Mesenchymal stem cell (in vitro differentiated cells and primary cell): ENCODE results near the gene LSM14A.

ENCODE experiments used
- DNase-seq: peaks from one replicate; pipeline ENCODE4 v3.0.0-alpha.2; 2013
- H2AFZ ChIP-seq: one replicate; pipeline ENCODE4 v1.6.1; 2013; ENCODE audit warnings: low read depth, mild to moderate bottlenecking, control low read depth, inconsistent platforms, low read length, moderate library complexity
- H2AK5ac ChIP-seq: 2 replicates; pipeline ENCODE4 v1.6.1; 2013; ENCODE audit warnings: low read length, moderate library complexity, mild to moderate bottlenecking, inconsistent platforms; ENCODE audit not compliant: severe bottlenecking
- H2BK120ac ChIP-seq: one replicate; pipeline ENCODE4 v1.6.1; 2013; ENCODE audit warnings: low read depth, mild to moderate bottlenecking, inconsistent platforms, low read length, moderate library complexity
- H2BK12ac ChIP-seq, 2 experiments: one replicate each; pipeline ENCODE4 v1.6.1; 2013; ENCODE audit warnings: inconsistent platforms in 2 of 2, low read length in 2 of 2, mild to moderate bottlenecking in 2 of 2, moderate library complexity in 2 of 2, control low read depth in 1 of 2
- H2BK15ac ChIP-seq: one replicate; pipeline ENCODE4 v1.6.1; 2013; ENCODE audit warnings: mild to moderate bottlenecking, low read depth, inconsistent platforms; ENCODE audit not compliant: poor library complexity, severe bottlenecking
- H2BK5ac ChIP-seq: 2 replicates; pipeline ENCODE4 v1.6.1; 2013; ENCODE audit warnings: low read depth, mild to moderate bottlenecking, low read length, control low read depth, inconsistent platforms; ENCODE audit not compliant: poor library complexity, severe bottlenecking
- H3K14ac ChIP-seq, 2 experiments: one replicate each; pipeline ENCODE4 v1.6.1; 2013; ENCODE audit warnings: inconsistent platforms in 2 of 2, low read length in 2 of 2, control low read depth in 1 of 2, mild to moderate bottlenecking in 1 of 2, moderate library complexity in 1 of 2
- H3K18ac ChIP-seq, 2 experiments: one replicate each; pipeline ENCODE4 v1.6.1; 2013; ENCODE audit warnings: inconsistent platforms in 2 of 2, low read length in 2 of 2, control low read depth in 1 of 2, low read depth in 1 of 2, mild to moderate bottlenecking in 1 of 2
- H3K23ac ChIP-seq, 2 experiments: one replicate each; pipeline ENCODE4 v1.6.1; 2013; ENCODE audit warnings: inconsistent platforms in 2 of 2, low read length in 2 of 2, mild to moderate bottlenecking in 2 of 2, moderate library complexity in 2 of 2, control low read depth in 1 of 2
- H3K27ac ChIP-seq: 2 replicates; pipeline ENCODE4 v1.5.1; 2013; ENCODE audit warnings: mild to moderate bottlenecking, moderate library complexity, low read length, control low read depth, inconsistent platforms; ENCODE audit not compliant: poor library complexity, severe bottlenecking
- H3K27me3 ChIP-seq, 2 experiments: 2 replicates each; pipeline versions ENCODE4 v1.6.1 to v1.7.0; 2013; ENCODE audit warnings: low read length in 2 of 2, mild to moderate bottlenecking in 2 of 2, moderate library complexity in 2 of 2, control low read depth in 1 of 2, inconsistent platforms in 1 of 2; ENCODE audit not compliant: control insufficient read depth in 1 of 2, insufficient read depth in 1 of 2
- H3K36me3 ChIP-seq, 2 experiments: 2 replicates each; pipeline versions ENCODE4 v1.6.1 to v1.7.0; 2013; ENCODE audit warnings: low read length in 2 of 2, control low read depth in 1 of 2, inconsistent platforms in 1 of 2, low read depth in 1 of 2, mild to moderate bottlenecking in 1 of 2; ENCODE audit not compliant: insufficient read depth in 2 of 2, control insufficient read depth in 1 of 2
- H3K4ac ChIP-seq, 2 experiments: one replicate each; pipeline ENCODE4 v1.6.1; 2013; ENCODE audit warnings: inconsistent platforms in 2 of 2, low read length in 2 of 2, mild to moderate bottlenecking in 2 of 2, moderate library complexity in 2 of 2, control low read depth in 1 of 2, low read depth in 1 of 2
- H3K4me1 ChIP-seq: 2 replicates; pipeline ENCODE4 v1.6.1; 2013; ENCODE audit warnings: low read depth, low read length, control low read depth; ENCODE audit not compliant: control insufficient read depth, insufficient read depth
- H3K4me2 ChIP-seq: 2 replicates; pipeline ENCODE4 v1.6.1; 2013; ENCODE audit warnings: low read length, mild to moderate bottlenecking, inconsistent platforms; ENCODE audit not compliant: poor library complexity, severe bottlenecking
- H3K4me3 ChIP-seq, 2 experiments: 2 replicates each; pipeline versions ENCODE4 v1.5.1 to v1.7.0; 2013; ENCODE audit warnings: low read length in 2 of 2, mild to moderate bottlenecking in 2 of 2, control low read depth in 1 of 2, low read depth in 1 of 2; ENCODE audit not compliant: insufficient read depth in 1 of 2
- H3K79me1 ChIP-seq: replicated peaks from 2 replicates; pipeline ENCODE4 v1.6.1; 2013; ENCODE audit warnings: mild to moderate bottlenecking, control low read depth, low read length, inconsistent platforms; ENCODE audit not compliant: poor library complexity, severe bottlenecking
- H3K9ac ChIP-seq: 2 replicates; pipeline ENCODE4 v1.7.0; 2013; ENCODE audit warnings: mild to moderate bottlenecking, low read length, moderate library complexity
- H3K9me3 ChIP-seq: 2 replicates; pipeline ENCODE4 v1.7.0; 2013; ENCODE audit warnings: mild to moderate bottlenecking, low read length; ENCODE audit not compliant: control insufficient read depth
- H4K8ac ChIP-seq: one replicate; pipeline ENCODE4 v1.6.1; 2013; ENCODE audit warnings: inconsistent platforms, mild to moderate bottlenecking, low read length, moderate library complexity
- H4K91ac ChIP-seq: one replicate; pipeline ENCODE4 v1.6.1; 2013; ENCODE audit warnings: mild to moderate bottlenecking, low read length, inconsistent platforms
- WGBS: methylation state at CpG from one replicate; pipeline ENCODE4 v1.1.7; 2013; ENCODE audit warnings: mixed read lengths; 5-methylcytosine and 5-hydroxymethylcytosine counted together

The LSM14A gene

GRCh38 chr19:34274827-34275625 is 102.7 kb downstream of the LSM14A start:
- no peak overlapping the region for H2AK5ac ChIP-seq
- H3K9ac ChIP-seq: peak overlapping the region; percentile 67
- WGBS: 40% methylated on average over 1 of the region's 4 CpGs
- H3K79me1 ChIP-seq: peaks cover 23% of the 10 kb centered on the region
- peak overlapping the region in 1 of 2 experiments; percentile 57 for H3K4ac ChIP-seq
- H2BK5ac ChIP-seq: no peak overlapping the region
- H3K4me1 ChIP-seq: peaks cover 9% of the 10 kb centered on the region
- H3K27ac ChIP-seq: peak overlapping the region; percentile 95
- DNase-seq: peak; percentile 79
- no peak overlapping the region for H4K91ac ChIP-seq
- no peak overlapping the region for H3K4me3 ChIP-seq
- no peaks in the 10 kb centered on the region for H3K9me3 ChIP-seq
- no peak overlapping the region for H4K8ac ChIP-seq
- H3K14ac ChIP-seq: no peak overlapping the region
- no peak overlapping the region for H2AFZ ChIP-seq
- no peak overlapping the region for H3K18ac ChIP-seq
- no peak overlapping the region for H3K23ac ChIP-seq
- H3K36me3 ChIP-seq: no peaks in the 10 kb centered on the region
- no peak overlapping the region for H2BK12ac ChIP-seq
- H2BK15ac ChIP-seq: no peak overlapping the region
- no peak overlapping the region for H2BK120ac ChIP-seq
- no peaks in the 10 kb centered on the region for H3K27me3 ChIP-seq
- H3K4me2 ChIP-seq: no peak overlapping the region

- Histone ChIP-seq H2AK5ac (no peak overlapping the region), H3K18ac (no peak overlapping the region), H4K91ac (no peak overlapping the region), H3K14ac (no peak overlapping the region), H3K79me1 (peaks cover 22% of the 10 kb centered on the region), H3K27me3 (no peaks in the 10 kb centered on the region), H3K9me3 (no peaks in the 10 kb centered on the region), H3K4me3 (no peak overlapping the region), H3K23ac (no peak overlapping the region), H4K8ac (no peak overlapping the region), H3K27ac (no peak overlapping the region), H3K4me2 (no peak overlapping the region), H2AFZ (no peak overlapping the region), H2BK120ac (no peak overlapping the region), H2BK12ac (no peak overlapping the region), H3K36me3 (no peaks in the 10 kb centered on the region), H3K4ac (no peak overlapping the region), H2BK5ac (no peak overlapping the region), H2BK15ac (no peak overlapping the region), H3K4me1 (peaks cover 5% of the 10 kb centered on the region), H3K9ac (no peak overlapping the region)
- no peak for DNase-seq
- WGBS: 100% methylated on average over 1 of the region's 1 CpG
Measured at GRCh38 chr19:34275705-34276104, 103.4 kb downstream of the LSM14A start.

- H3K4me2 ChIP-seq: no peak overlapping the region
- H4K91ac ChIP-seq: no peak overlapping the region
- peaks cover 23% of the 10 kb centered on the region for H3K79me1 ChIP-seq
- H3K4me3 ChIP-seq: no peak overlapping the region
- H2BK12ac ChIP-seq: peak overlapping the region; percentile 2 to 69
- H2BK120ac ChIP-seq: no peak overlapping the region
- peak overlapping the region; percentile 26 for H2AK5ac ChIP-seq
- H3K27ac ChIP-seq: no peak overlapping the region
- no peak overlapping the region for H3K23ac ChIP-seq
- no peak for DNase-seq
- no peak overlapping the region for H3K18ac ChIP-seq
- no peak overlapping the region for H2AFZ ChIP-seq
- H3K9ac ChIP-seq: no peak overlapping the region
- no peak overlapping the region for H2BK15ac ChIP-seq
- H2BK5ac ChIP-seq: no peak overlapping the region
- no peaks in the 10 kb centered on the region for H3K9me3 ChIP-seq
- no peaks in the 10 kb centered on the region for H3K27me3 ChIP-seq
- H3K4me1 ChIP-seq: peaks cover 6% of the 10 kb centered on the region
- peaks cover 0 to 3% of the 10 kb centered on the region in 2 experiments for H3K36me3 ChIP-seq
- no peak overlapping the region for H3K4ac ChIP-seq
- H3K14ac ChIP-seq: no peak overlapping the region
- no peak overlapping the region for H4K8ac ChIP-seq
- 87% methylated on average over 4 of the region's 4 CpGs for WGBS
Measured at GRCh38 chr19:34276614-34277013, 104.3 kb downstream of the LSM14A start.

GRCh38 chr19:34277244-34277643 is 104.9 kb downstream of the LSM14A start:
- 95% methylated on average over 4 of the region's 4 CpGs for WGBS
- H4K8ac ChIP-seq: no peak overlapping the region
- no peak for DNase-seq

More at GRCh38 chr19:34277244-34277643, 104.9 kb downstream of the LSM14A start:
- Histone ChIP-seq H3K14ac (no peak overlapping the region), H3K36me3 (peaks cover 0 to 3% of the 10 kb centered on the region in 2 experiments), H2BK5ac (no peak overlapping the region), H3K23ac (no peak overlapping the region), H3K9me3 (no peaks in the 10 kb centered on the region), H4K91ac (no peak overlapping the region), H2AFZ (no peak overlapping the region), H3K4me2 (no peak overlapping the region), H2AK5ac (no peak overlapping the region), H3K27ac (no peak overlapping the region), H2BK12ac (no peak overlapping the region), H3K27me3 (no peaks in the 10 kb centered on the region), H2BK120ac (no peak overlapping the region), H3K4me3 (no peak overlapping the region), H3K18ac (no peak overlapping the region), H3K4me1 (peaks cover 6% of the 10 kb centered on the region), H2BK15ac (no peak overlapping the region), H3K79me1 (peaks cover 18% of the 10 kb centered on the region), H3K4ac (no peak overlapping the region), H3K9ac (no peak overlapping the region)
